ENCODE results near the gene LHX3.

- TF ChIP-seq, protein P1, sequence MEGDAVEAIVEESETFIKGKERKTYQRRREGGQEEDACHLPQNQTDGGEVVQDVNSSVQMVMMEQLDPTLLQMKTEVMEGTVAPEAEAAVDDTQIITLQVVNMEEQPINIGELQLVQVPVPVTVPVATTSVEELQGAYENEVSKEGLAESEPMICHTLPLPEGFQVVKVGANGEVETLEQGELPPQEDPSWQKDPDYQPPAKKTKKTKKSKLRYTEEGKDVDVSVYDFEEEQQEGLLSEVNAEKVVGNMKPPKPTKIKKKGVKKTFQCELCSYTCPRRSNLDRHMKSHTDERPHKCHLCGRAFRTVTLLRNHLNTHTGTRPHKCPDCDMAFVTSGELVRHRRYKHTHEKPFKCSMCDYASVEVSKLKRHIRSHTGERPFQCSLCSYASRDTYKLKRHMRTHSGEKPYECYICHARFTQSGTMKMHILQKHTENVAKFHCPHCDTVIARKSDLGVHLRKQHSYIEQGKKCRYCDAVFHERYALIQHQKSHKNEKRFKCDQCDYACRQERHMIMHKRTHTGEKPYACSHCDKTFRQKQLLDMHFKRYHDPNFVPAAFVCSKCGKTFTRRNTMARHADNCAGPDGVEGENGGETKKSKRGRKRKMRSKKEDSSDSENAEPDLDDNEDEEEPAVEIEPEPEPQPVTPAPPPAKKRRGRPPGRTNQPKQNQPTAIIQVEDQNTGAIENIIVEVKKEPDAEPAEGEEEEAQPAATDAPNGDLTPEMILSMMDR (IDR thresholded peaks at IDR 0.05 in 8 of 11, conservative IDR thresholded peaks at IDR 0.05 in 3 of 11), result no peak
- TF ChIP-seq POLR2A (IDR thresholded peaks at IDR 0.05) (no peak), POLR2AphosphoS5 (IDR thresholded peaks at IDR 0.05) (peak in 2 of 3 donors; percentile 26 to 27)
These were observed 18.0 kb upstream of the LHX3 start for GRCh38 chr9:136222906-136223285.
